Measurements from ENCODE around the gene CDKN2D. TPM values are rescaled to one million over a fixed set of nuclear protein-coding genes. Genes with fewer than 3 reads are reported as not detected.
A peak's percentile ranks its signal among the peaks of the same experiment; 100 is the strongest.

Gene CDKN2D
- total and polyA plus RNA-seq, 2 of the 13 experiments (the other 11 are each of a cell fraction or from before 2014, with no cell fraction given) = 5.4 to 8.6 TPM

DNA sequence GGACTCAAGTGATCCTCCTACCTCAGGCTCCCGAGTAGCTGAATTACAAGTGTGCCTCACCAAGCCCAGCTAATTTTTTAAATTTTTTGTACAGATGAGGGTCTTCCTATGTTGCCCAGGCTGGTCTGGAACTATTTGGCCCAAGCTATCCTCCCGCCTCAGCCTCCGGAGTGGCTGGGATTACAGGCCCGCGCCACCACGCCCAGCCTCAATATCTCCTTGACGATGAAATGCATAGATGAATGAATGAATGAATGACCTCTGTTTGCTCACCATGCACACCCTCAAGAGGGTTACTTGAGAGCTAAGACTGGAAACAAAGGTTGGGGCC, 33.2 kb upstream of the CDKN2D start:
- Histone ChIP-seq H3K4me3 (replicated peaks in 1 of 3; ENCODE audit: insufficient read depth in 1 of 3, low read depth in 2 of 3, low read length in 3 of 3) (peak overlapping the region; percentile 15 to 92 (median 26); a peak in 3 of 6 replicates), H4K20me1 (ENCODE audit: insufficient read depth, low read length) (no peaks in the 10 kb centered on the region), H3K36me3 (replicated peaks in 1 of 2; ENCODE audit: control insufficient read depth in 1 of 2, insufficient read depth in 2 of 2, low read length in 2 of 2) (no peaks in the 10 kb centered on the region), H3K9me3 (ENCODE audit: low read length) (no peaks in the 10 kb centered on the region), H2AFZ (ENCODE audit: low read length) (no peak overlapping the region), H3K9ac (ENCODE audit: insufficient read depth, low read depth, low read length) (no peak overlapping the region), H3K4me2 (ENCODE audit: low read depth, low read length) (peak overlapping the region; percentile 58), H3K79me2 (ENCODE audit: insufficient read depth, low read length) (no peaks in the 10 kb centered on the region), H3K27me3 (ENCODE audit: control insufficient read depth in 1 of 2, insufficient read depth in 2 of 2, low read length in 2 of 2) (peaks cover 2 to 17% of the 10 kb centered on the region in 2 experiments; a peak in 3 of 5 replicates), H3K4me1 (ENCODE audit: insufficient read depth, low read length) (peaks cover 28% of the 10 kb centered on the region), H3K27ac (ENCODE audit: extremely low read length, insufficient read depth, low read length) (no peak overlapping the region)
- ChIA-PET POLR2A (interaction anchor here (0.9 to 1.5 kb wide), 3 partner anchors 45 to 234 kb away, joined by 3 read pairs; partner anchors contain the start of genes CDC37 and TMED1), CTCF (ENCODE audit: low intra/inter-chr PET ratio, low total read pairs) (interaction anchor here (1.2 kb wide), 1 partner anchor 21 kb away, joined by 3 read pairs; no protein-coding TSS in a partner anchor)
- BruUV-seq (replicated peaks) = no TSS peak
- intact Hi-C loops (cut with micrococcal nuclease; ENCODE audit: unreplicated experiment) (no loop called here), in situ Hi-C loops (cut with HindIII; ENCODE audit: extremely low pct_ligation_motif_present, low pct_unique_long_range_greater_than_20kb) (no loop called here)
- DNase-seq (ENCODE audit: low spot score) (no peak), ATAC-seq (peak; percentile 20; the same call in 2 of the 3 replicates), FAIRE-seq (no peak)
- TF ChIP-seq FOXK2 (IDR thresholded peaks at IDR 0.05) (no peak), ZMYM3 (CRISPR knock-in tag; IDR thresholded peaks at IDR 0.05) (peak; percentile 29; the same call in 1 of the 2 replicates)
- WGBS (ENCODE audit: low lambda C conversion rate) = 25% methylated on average over 7 of the region's 7 CpGs

DNA sequence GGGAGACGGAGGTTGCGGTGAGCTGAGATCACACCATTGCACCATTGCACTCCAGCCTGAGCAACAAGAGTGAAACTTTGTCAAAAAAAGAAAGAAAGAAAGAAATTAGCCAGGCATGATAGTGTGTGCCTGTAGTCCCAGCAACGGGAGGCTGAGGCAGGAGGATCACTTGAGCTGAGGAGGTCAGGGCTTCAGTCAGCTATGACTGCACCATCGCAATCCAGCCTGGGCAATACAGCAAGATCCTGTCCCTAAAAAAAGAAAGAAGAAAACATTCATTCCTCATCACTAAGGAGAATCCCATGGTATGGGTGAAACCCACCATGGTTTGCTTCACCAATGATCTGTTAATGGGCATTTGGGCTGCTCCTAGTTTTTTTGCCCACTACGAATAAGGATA, 31.4 kb upstream of the CDKN2D start:
- H3K4me3 ChIP-seq (replicated peaks in 1 of 3; ENCODE audit: insufficient read depth in 1 of 3, low read depth in 2 of 3, low read length in 3 of 3) = no peak overlapping the region
- ChIA-PET POLR2A (no interaction called here), CTCF (ENCODE audit: low intra/inter-chr PET ratio, low total read pairs) (no interaction called here)
- intact Hi-C loops (cut with micrococcal nuclease; ENCODE audit: unreplicated experiment) = no loop called here
- ATAC-seq (no peak), FAIRE-seq (no peak), DNase-seq (ENCODE audit: low spot score) (no peak)
- in situ Hi-C loops (cut with HindIII; ENCODE audit: extremely low pct_ligation_motif_present, low pct_unique_long_range_greater_than_20kb) = no loop called here
- H4K20me1 ChIP-seq (ENCODE audit: insufficient read depth, low read length) = no peaks in the 10 kb centered on the region
- H3K27ac ChIP-seq (ENCODE audit: extremely low read length, insufficient read depth, low read length) = no peak overlapping the region
- no peak overlapping the region for H2AFZ ChIP-seq (ENCODE audit: low read length)
- no peaks in the 10 kb centered on the region for H3K79me2 ChIP-seq (ENCODE audit: insufficient read depth, low read length)
- no peaks in the 10 kb centered on the region for H3K9me3 ChIP-seq (ENCODE audit: low read length)
- no peaks in the 10 kb centered on the region for H3K36me3 ChIP-seq (replicated peaks in 1 of 2; ENCODE audit: control insufficient read depth in 1 of 2, insufficient read depth in 2 of 2, low read length in 2 of 2)
- H3K4me1 ChIP-seq (ENCODE audit: insufficient read depth, low read length) = peaks cover 28% of the 10 kb centered on the region
- no peak for TF ChIP-seq ZNF652 (CRISPR knock-in tag; IDR thresholded peaks at IDR 0.05; ENCODE audit: borderline replicate concordance, low read depth)
- no peak overlapping the region for H3K9ac ChIP-seq (ENCODE audit: insufficient read depth, low read depth, low read length)
- BruUV-seq (replicated peaks) = no TSS peak
- no peak overlapping the region for H3K4me2 ChIP-seq (ENCODE audit: low read depth, low read length)
- peaks cover 2 to 17% of the 10 kb centered on the region in 2 experiments; a peak in 3 of 5 replicates for H3K27me3 ChIP-seq (ENCODE audit: control insufficient read depth in 1 of 2, insufficient read depth in 2 of 2, low read length in 2 of 2)
- WGBS (ENCODE audit: low lambda C conversion rate) = 65% methylated on average over 5 of the region's 5 CpGs

Measured in HepG2 (cell line).